KMS-11 (cell line): Measurements from ENCODE around the gene CDC42SE2.

ENCODE experiments used
- H2AFZ ChIP-seq: fragments of 200-600 bp; sonication (generic); 2 replicates; pipeline ENCODE4 v1.6.1; 2016; ENCODE audit warnings: antibody characterized with exemption, mixed run types, low read depth
- H3K27ac ChIP-seq: fragments of 200-600 bp; sonication (generic); 2 replicates; pipeline ENCODE4 v1.6.1; 2016; ENCODE audit warnings: mild to moderate bottlenecking, mixed run types
- H3K27me3 ChIP-seq: fragments of 200-600 bp; sonication (generic); 2 replicates; pipeline ENCODE4 v1.6.1; 2017; ENCODE audit warnings: mild to moderate bottlenecking, low read depth, mixed run types, moderate library complexity; ENCODE audit not compliant: insufficient read depth
- H3K36me3 ChIP-seq: fragments of 200-600 bp; sonication (generic); 2 replicates; pipeline ENCODE4 v1.6.1; 2017; ENCODE audit warnings: mild to moderate bottlenecking, mixed run types; ENCODE audit not compliant: insufficient read depth
- H3K4me1 ChIP-seq: fragments of 200-600 bp; sonication (generic); 2 replicates; pipeline ENCODE4 v1.6.1; 2016; ENCODE audit warnings: mild to moderate bottlenecking, low read depth, mixed run types; ENCODE audit not compliant: poor library complexity, severe bottlenecking
- H3K4me2 ChIP-seq: fragments of 200-600 bp; sonication (generic); 2 replicates; pipeline ENCODE4 v1.7.0; 2016; ENCODE audit warnings: mild to moderate bottlenecking, mixed run types
- H3K4me3 ChIP-seq: fragments of 200-600 bp; sonication (generic); IDR thresholded peaks from 2 replicates; pipeline ENCODE4 v1.6.1; 2017; ENCODE audit warnings: low read depth, low read length, mixed read lengths; ENCODE audit not compliant: insufficient read depth
- H3K79me2 ChIP-seq: fragments of 200-600 bp; sonication (generic); 2 replicates; pipeline ENCODE4 v1.6.1; 2016; ENCODE audit warnings: low read depth, mixed run types; ENCODE audit not compliant: insufficient read depth
- H3K9ac ChIP-seq: fragments of 200-600 bp; sonication (generic); 2 replicates; pipeline ENCODE4 v1.6.1; 2016; ENCODE audit warnings: mild to moderate bottlenecking, mixed run types
- H4K20me1 ChIP-seq: fragments of 200-600 bp; sonication (generic); 2 replicates; pipeline ENCODE4 v1.6.1; 2016; ENCODE audit warnings: mild to moderate bottlenecking, mixed run types; ENCODE audit not compliant: insufficient read depth
- CTCF ChIP-seq: fragments of 200-600 bp; sonication (generic); conservative IDR thresholded peaks from 2 replicates; pipeline ENCODE4 v1.6.1; 2017; ENCODE audit warnings: low read depth, mild to moderate bottlenecking, antibody characterized with exemption, low read length, moderate library complexity, mixed read lengths

CDC42SE2 gene

GRCh38 chr5:131406975-131407638, 143.3 kb downstream of the CDC42SE2 start:
- TF ChIP-seq CTCF: no peak
- H2AFZ ChIP-seq: no peak overlapping the region
- H3K27me3 ChIP-seq: no peaks in the 10 kb centered on the region
- no peak overlapping the region for H3K27ac ChIP-seq
- no peaks in the 10 kb centered on the region for H4K20me1 ChIP-seq
- H3K4me2 ChIP-seq: no peak overlapping the region
- H3K4me1 ChIP-seq: peaks cover 8% of the 10 kb centered on the region
- H3K79me2 ChIP-seq: no peaks in the 10 kb centered on the region
- H3K36me3 ChIP-seq: no peaks in the 10 kb centered on the region
- H3K4me3 ChIP-seq: no peak overlapping the region
- H3K9ac ChIP-seq: no peak overlapping the region

- no peak overlapping the region for H2AFZ ChIP-seq
- H3K27ac ChIP-seq: no peak overlapping the region
- TF ChIP-seq CTCF: no peak
- peaks cover 14% of the 10 kb centered on the region for H3K4me1 ChIP-seq
- H3K79me2 ChIP-seq: no peaks in the 10 kb centered on the region
- no peaks in the 10 kb centered on the region for H3K27me3 ChIP-seq
- no peaks in the 10 kb centered on the region for H3K36me3 ChIP-seq
- H3K4me2 ChIP-seq: no peak overlapping the region
- H4K20me1 ChIP-seq: no peaks in the 10 kb centered on the region
- H3K9ac ChIP-seq: no peak overlapping the region
- no peak overlapping the region for H3K4me3 ChIP-seq
Measured at GRCh38 chr5:131413605-131414559, 150.0 kb downstream of the CDC42SE2 start.

- H3K4me3 ChIP-seq: no peak overlapping the region
- no peak overlapping the region for H2AFZ ChIP-seq
- TF ChIP-seq CTCF: no peak
- H3K4me2 ChIP-seq: peak overlapping the region; percentile 40; the same call in 1 of the 2 replicates
- no peak overlapping the region for H3K27ac ChIP-seq
- H3K36me3 ChIP-seq: no peaks in the 10 kb centered on the region
- no peaks in the 10 kb centered on the region for H4K20me1 ChIP-seq
- peaks cover 14% of the 10 kb centered on the region for H3K4me1 ChIP-seq
- no peaks in the 10 kb centered on the region for H3K79me2 ChIP-seq
- H3K9ac ChIP-seq: no peak overlapping the region
- no peaks in the 10 kb centered on the region for H3K27me3 ChIP-seq
Measured at GRCh38 chr5:131416729-131417128, 152.9 kb downstream of the CDC42SE2 start.

GRCh38 chr5:131417240-131417869, 153.5 kb downstream of the CDC42SE2 start:
- TF ChIP-seq CTCF: peak; percentile 93
- Histone ChIP-seq H3K4me1 (peaks cover 14% of the 10 kb centered on the region), H3K36me3 (no peaks in the 10 kb centered on the region), H2AFZ (no peak overlapping the region), H3K79me2 (no peaks in the 10 kb centered on the region), H3K4me3 (no peak overlapping the region), H3K27ac (no peak overlapping the region), H4K20me1 (no peaks in the 10 kb centered on the region), H3K27me3 (no peaks in the 10 kb centered on the region), H3K4me2 (peak overlapping the region; percentile 40; the same call in 1 of the 2 replicates), H3K9ac (no peak overlapping the region)
